GM19238 (cell line): Measurements from ENCODE around the gene STAT5A.
"Not testable (repeated sequence)": the region's sequence is repeated elsewhere in the genome, so short reads cannot be mapped to it uniquely, and the experiment has no call there.

ENCODE experiments used
- DNase-seq: peaks from one replicate; pipeline ENCODE4 v3.0.0; 2011; ENCODE audit warnings: low spot score; ENCODE audit not compliant: insufficient read length

STAT5A gene

GRCh38 chr17:42283241-42284023 is 4.9 kb upstream of the STAT5A start:
- no peak for DNase-seq

GRCh38 chr17:42284024-42284369 is 4.3 kb upstream of the STAT5A start:
- DNase-seq: no peak

DNA sequence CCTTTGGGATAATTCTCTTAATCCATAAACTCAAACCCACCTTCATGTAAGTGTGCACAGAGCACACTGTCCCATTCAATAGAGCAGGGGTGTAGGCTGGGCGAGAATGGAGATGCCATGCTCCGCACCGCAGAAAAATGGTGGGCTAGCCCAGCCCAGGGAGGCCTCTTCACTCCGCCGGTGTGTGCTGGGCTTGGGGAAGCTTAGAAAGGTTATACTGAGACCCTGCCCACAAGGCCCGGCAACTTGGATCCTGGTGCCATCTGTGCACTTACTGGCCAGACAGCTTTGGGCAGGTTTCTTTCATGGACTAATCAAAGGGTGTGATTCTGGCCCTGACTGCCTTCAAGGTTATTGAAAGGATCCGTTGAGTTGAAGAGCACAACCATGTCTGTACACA is 3.7 kb upstream of the STAT5A start:
- DNase-seq: no peak

DNA sequence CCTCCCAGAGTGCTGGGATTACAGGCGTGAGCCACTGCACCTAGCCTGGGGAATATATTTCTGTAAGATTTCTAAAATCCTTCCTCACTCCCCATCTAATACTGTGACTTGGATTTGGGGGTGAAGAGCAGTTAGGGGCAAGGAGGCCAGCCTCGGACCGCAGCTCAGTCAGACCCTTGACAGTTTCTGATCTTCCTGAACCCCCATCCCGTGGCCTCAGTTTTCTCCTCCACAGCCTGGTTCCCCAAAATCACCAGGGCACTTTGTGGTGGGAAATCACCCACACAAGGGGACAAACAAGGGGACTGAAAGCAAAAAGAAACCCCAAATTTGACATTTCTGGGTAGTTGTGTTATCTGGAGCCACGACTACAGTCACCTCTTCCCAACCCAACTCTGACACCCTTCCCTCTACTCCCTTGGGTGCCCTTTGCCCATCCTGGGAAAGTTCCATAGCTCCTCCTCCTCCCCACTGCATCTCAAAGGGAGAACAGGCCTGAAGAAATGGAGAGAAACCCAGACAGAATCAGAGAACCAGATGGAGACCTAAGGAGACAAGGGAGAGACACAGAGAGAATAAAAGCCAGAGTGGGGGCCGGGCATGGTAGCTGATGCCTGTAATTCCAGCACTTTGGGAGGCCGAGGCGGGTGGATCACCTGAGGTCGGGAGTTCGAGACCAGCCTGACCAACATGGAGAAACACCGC is 2.8 kb upstream of the STAT5A start:
- DNase-seq: no peak

- no peak for DNase-seq
Observed at GRCh38 chr17:42286411-42287221, 1.7 kb upstream of the STAT5A start.

GRCh38 chr17:42287305-42287976 is 857 bp upstream of the STAT5A start:
- peak; percentile 33 for DNase-seq

- DNase-seq: peak; percentile 54
Observed at GRCh38 chr17:42288803-42289610, 709 bp downstream of the STAT5A start.

GRCh38 chr17:42289611-42290181 is 1.4 kb downstream of the STAT5A start:
- no peak for DNase-seq

DNA sequence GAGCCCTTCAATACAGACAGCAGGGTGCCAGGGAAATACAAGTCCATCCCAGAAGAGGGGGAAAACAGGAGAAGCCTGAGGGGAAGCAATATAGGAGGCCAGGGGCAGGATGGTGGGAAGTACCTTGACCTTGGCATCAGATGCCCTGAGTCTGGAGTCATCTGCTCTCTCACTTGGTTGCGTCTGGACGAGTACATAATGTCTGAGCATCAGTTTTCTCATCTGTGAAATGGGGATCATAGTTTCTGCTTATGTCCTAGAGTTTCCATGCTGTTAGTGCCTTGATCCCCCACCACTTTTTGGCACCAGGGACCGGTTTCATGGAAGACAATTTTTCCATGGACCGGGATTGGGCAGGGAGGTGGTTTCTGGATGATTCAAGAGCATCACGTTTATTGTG is 2.3 kb downstream of the STAT5A start:
- no peak for DNase-seq

DNA sequence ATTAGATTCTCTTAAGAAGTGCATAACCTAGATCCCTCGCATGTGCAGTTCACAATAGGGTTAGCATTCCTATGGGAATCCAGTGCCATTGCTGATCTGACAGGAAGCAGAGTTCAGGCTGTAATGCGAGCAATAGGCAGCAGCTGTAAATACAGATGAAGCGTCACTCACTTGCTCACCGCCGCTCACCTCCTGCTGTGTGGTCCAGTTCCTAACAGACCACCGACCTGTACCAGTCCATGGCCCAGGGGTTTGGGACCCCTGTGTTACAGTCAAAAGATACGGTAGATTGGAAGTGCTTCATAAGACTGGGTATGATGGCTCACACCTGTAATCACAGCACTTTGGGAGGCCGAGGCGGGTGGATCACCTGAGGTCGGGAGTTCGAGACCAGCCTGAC is 2.8 kb downstream of the STAT5A start:
- no peak for DNase-seq

- DNase-seq: no peak
Observed at GRCh38 chr17:42294469-42295398, 6.4 kb downstream of the STAT5A start.

- no peak for DNase-seq
Observed at GRCh38 chr17:42296012-42296411, 7.7 kb downstream of the STAT5A start.

GRCh38 chr17:42297775-42298174 is 9.5 kb downstream of the STAT5A start:
- not testable (repeated sequence) for DNase-seq

GRCh38 chr17:42299361-42299760 is 11.1 kb downstream of the STAT5A start:
- not testable (repeated sequence) for DNase-seq

GRCh38 chr17:42299913-42300312 is 11.6 kb downstream of the STAT5A start:
- not testable (repeated sequence) for DNase-seq

DNA sequence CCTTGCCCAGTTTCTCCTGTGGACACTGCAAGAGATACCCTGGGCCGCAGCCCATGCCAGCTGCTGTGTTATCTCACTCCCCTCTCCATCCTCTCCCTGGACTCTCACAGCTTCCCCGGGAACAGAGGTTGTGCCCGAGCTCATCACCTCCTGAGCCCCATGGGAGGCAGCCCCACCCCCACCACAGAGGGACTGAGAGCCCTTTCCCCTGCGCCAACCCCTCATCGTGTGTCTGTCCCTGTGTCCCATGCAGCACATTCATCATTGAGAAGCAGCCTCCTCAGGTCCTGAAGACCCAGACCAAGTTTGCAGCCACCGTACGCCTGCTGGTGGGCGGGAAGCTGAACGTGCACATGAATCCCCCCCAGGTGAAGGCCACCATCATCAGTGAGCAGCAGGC is 12.7 kb downstream of the STAT5A start:
- no peak for DNase-seq

DNA sequence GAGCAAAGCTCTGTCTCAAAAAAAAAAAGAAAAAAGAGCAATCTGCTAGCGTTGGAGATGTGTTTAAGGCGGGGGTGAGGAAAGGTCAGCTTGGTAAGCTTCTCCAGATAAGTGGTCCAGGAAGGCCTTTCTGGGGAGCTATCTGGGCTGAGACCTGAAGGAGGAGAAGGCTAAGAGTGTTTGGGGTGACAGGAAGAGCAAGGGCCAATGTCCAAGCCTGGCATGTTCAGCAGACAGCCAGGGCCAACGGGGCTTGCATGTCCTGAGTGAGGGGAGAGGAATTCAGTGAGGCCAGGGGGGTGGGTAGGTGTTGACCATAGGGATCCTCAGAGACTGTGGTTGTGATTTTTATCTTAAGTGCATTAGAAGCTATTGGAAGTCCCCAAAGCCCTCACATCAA is 15.4 kb downstream of the STAT5A start:
- DNase-seq: no peak

GRCh38 chr17:42304187-42305030 is 16.1 kb downstream of the STAT5A start:
- DNase-seq: no peak

DNA sequence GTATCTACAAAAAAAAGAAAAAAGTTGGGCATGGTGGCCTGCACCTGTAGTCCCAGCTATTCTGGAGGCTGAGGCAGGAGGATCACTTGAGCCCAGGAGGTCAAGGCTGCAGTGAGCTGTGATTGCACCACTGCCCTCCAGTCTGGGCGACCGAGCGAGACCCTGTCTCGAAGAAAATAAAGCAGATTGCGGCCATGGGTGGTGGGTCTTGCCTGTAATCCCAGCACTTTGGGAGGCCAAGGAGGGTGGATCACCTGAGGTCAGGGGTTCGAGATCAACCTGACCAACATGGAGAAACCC is 16.7 kb downstream of the STAT5A start:
- not testable (repeated sequence) for DNase-seq
